Lower lobe of right lung (tissue), 2 donors: ENCODE measurements around the gene APOO. TPM values are rescaled to one million over a fixed set of nuclear protein-coding genes. Genes with fewer than 3 reads are reported as not detected.

ENCODE experiments used
- ATAC-seq, 2 donors: fragments of 200-7000 bp; cut with Tn5 transposase; one replicate each; pipeline ENCODE4 v1.9.1; 2020 to 2022; ENCODE audit warnings: mild to moderate bottlenecking in 2 of 2, moderate library complexity in 2 of 2
- DNase-seq: peaks from one replicate; pipeline ENCODE4 v3.0.0-alpha.2; 2020
- H3K27ac ChIP-seq: fragments of 200-600 bp; one replicate; pipeline ENCODE4 v1.8.0; 2022
- H3K27me3 ChIP-seq: fragments of 200-600 bp; one replicate; pipeline ENCODE4 v1.8.0; 2022; ENCODE audit warnings: low read depth
- H3K36me3 ChIP-seq: fragments of 200-600 bp; one replicate; pipeline ENCODE4 v1.8.0; 2022; ENCODE audit warnings: mild to moderate bottlenecking
- H3K4me1 ChIP-seq: fragments of 200-600 bp; one replicate; pipeline ENCODE4 v1.8.0; 2022
- H3K4me3 ChIP-seq: fragments of 200-600 bp; one replicate; pipeline ENCODE4 v1.8.0; 2022; ENCODE audit warnings: mild to moderate bottlenecking
- H3K9me3 ChIP-seq: fragments of 200-600 bp; one replicate; pipeline ENCODE4 v1.8.0; 2022
- CTCF ChIP-seq: fragments of 200-600 bp; IDR thresholded peaks from one replicate; pipeline ENCODE4 v1.8.0; 2022; ENCODE audit warnings: antibody characterized with exemption, mild to moderate bottlenecking
- intact Hi-C: fragments of 100-400 bp; cut with DNase I; formaldehyde crosslinking; loops from one replicate; pipeline ENCODE4 v1.11.0; 2022
- total RNA-seq: library from RNA; stranded (reverse); fragmentation: NEBNext Ultra II Directional; extraction: Animal tissue kit (Norgen Biotek cat#: 25700); gene quantifications from one replicate; pipeline ENCODE4 v1.2.1, GENCODE V29; 2021
- donor health status: DM: no; HTN: yes; CAD: no; lungs with severe emphysema.

The APOO gene
- total RNA-seq, 1 donor from 2014 or later: 15.9 TPM

- Histone ChIP-seq H3K4me1 (no peaks in the 10 kb centered on the region), H3K9me3 (no peaks in the 10 kb centered on the region), H3K27ac (no peak overlapping the region), H3K4me3 (no peak overlapping the region), H3K36me3 (no peaks in the 10 kb centered on the region), H3K27me3 (no peaks in the 10 kb centered on the region)
- ATAC-seq (no peak), DNase-seq (no peak)
- TF ChIP-seq CTCF: no peak
- intact Hi-C loops: no loop called here
Observed at GRCh38 chrX:23885803-23886202, 21.9 kb downstream of the APOO start.

GRCh38 chrX:23884427-23885024, 23.2 kb downstream of the APOO start:
- ATAC-seq (no peak), DNase-seq (no peak)
- no peak for TF ChIP-seq CTCF
- Histone ChIP-seq H3K4me1 (no peaks in the 10 kb centered on the region), H3K9me3 (no peaks in the 10 kb centered on the region), H3K27ac (no peak overlapping the region), H3K4me3 (no peak overlapping the region), H3K27me3 (no peaks in the 10 kb centered on the region), H3K36me3 (no peaks in the 10 kb centered on the region)
- intact Hi-C loops: no loop called here

GRCh38 chrX:23883737-23884354, 23.9 kb downstream of the APOO start:
- H3K4me3 ChIP-seq: no peak overlapping the region
- no peaks in the 10 kb centered on the region for H3K27me3 ChIP-seq
- H3K27ac ChIP-seq: no peak overlapping the region
- no peaks in the 10 kb centered on the region for H3K36me3 ChIP-seq
- no peaks in the 10 kb centered on the region for H3K9me3 ChIP-seq
- intact Hi-C loops: no loop called here
- TF ChIP-seq CTCF: no peak
- H3K4me1 ChIP-seq: no peaks in the 10 kb centered on the region
- no peak for DNase-seq
- peak in 1 of 2 donors; percentile 46 for ATAC-seq

- intact Hi-C loops: no loop called here
- peak; percentile 35 to 78 for ATAC-seq
- Histone ChIP-seq H3K27me3 (no peaks in the 10 kb centered on the region), H3K4me1 (no peaks in the 10 kb centered on the region), H3K27ac (no peak overlapping the region), H3K36me3 (no peaks in the 10 kb centered on the region), H3K9me3 (no peaks in the 10 kb centered on the region), H3K4me3 (no peak overlapping the region)
- DNase-seq: no peak
- no peak for TF ChIP-seq CTCF
Observed at GRCh38 chrX:23879380-23880090, 28.2 kb downstream of the APOO start.

- TF ChIP-seq CTCF: no peak
- DNase-seq (no peak), ATAC-seq (peak; percentile 60 to 75)
- H3K9me3 ChIP-seq: no peaks in the 10 kb centered on the region
- intact Hi-C loops: no loop called here
- no peak overlapping the region for H3K27ac ChIP-seq
- no peaks in the 10 kb centered on the region for H3K36me3 ChIP-seq
- no peaks in the 10 kb centered on the region for H3K27me3 ChIP-seq
- no peak overlapping the region for H3K4me3 ChIP-seq
- peaks cover 5% of the 10 kb centered on the region for H3K4me1 ChIP-seq
Observed at GRCh38 chrX:23871905-23872546, 35.7 kb downstream of the APOO start.
